Smooth muscle cell of the pulmonary artery (primary cell): ENCODE measurements around the gene ATP8A1. TPM values are rescaled to one million over a fixed set of nuclear protein-coding genes. Genes with fewer than 3 reads are reported as not detected.

Experiments
- total RNA-seq: library from RNA; depleted of rRNA; stranded (reverse); fragments of >200 nt; gene quantifications from 2 replicates; pipeline ENCODE4 v1.2.3, GENCODE V29; 2014

ATP8A1 gene
- total RNA-seq = 4.4 and 4.6 TPM in 2 replicates

DNA sequence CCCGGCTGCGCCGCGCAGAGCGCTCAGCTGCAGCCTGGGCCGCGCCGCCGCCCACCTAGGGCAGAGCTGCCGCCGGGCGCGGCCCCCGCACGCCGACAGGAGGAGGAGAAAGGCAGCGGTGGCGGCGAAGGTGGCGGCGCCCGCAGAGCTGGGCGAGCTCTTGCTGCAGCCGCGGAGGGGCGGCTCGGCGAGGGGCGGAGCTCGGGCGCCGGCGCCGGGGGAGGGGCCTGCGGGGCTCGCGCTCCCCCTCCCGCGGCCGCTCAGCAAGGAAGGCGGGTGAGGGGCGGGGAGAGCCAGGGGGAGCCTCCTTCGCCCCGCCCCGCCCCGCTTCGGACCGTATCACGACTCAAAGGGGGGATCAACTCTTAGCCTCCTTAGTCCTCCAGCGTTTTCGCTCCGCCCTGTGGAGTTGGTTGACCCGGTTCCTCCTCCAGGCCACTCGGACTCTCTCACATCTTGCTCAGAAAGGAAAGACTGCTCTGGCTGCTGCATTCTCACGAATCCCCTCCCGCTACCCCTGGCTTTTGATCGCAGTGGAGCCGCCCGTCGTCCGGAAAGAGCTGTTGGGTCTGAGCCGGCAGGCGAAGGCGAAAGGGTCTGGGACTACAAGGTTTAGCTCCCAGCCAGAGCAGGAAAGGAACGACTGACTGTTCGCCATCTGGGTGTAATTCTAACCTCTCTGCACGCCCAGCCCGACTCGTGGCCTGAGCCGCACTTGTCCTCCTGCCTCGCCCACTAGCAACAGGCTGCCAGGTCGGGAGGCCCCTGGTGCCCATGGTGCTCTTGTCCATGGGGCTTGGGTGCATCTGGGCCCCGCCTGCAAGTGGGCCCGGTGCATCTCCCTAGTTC lies at the start of gene ATP8A1:
Gene ATP8A1, minus strand, starts transcription at position 162 of the 849 bp plus-strand sequence. CDS start 232 bp downstream, outside the sequence.

DNA sequence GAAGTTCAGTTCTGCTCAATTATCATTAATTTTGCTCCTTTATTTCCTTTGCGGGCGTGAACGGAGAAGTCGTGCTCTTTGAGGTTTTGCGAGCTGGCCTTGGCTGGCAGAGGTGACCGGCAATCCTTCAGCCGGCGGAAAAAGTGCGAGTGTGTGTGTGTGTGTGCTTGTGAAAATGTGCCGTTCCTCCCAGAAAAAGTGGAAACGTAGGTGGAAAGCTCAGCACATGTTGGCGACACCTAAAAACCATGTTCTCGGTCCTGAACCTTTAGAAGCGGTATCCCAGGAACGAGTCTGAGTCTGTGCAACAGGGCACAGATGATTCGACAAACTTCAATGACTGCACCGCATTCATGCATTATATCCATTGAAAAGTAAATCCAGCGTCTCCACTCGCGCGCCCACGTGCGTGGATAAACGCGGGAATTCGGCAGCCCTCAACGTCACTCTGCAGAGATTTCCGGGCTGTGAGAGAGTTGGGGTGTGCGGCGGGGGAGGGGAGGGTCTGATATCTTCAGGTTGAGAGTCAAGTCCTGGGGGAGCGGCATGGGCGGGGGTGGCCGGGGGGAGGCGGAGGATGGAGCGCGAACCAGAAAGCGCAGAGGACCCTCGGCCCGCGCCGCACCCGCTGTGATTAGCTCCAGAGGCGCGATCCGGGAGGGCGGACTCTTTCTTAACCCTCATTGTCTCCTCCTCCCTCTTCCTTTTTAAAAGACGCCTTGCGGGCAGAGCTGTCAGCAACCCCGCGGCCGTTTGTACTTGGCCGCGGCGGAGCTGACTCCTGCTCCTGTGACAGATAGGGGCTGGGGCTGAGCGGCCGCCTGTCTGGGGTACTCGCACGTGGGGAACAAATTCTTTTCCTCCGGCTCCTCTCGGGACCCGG lies 259.9 kb downstream of the ATP8A1 start, which contains the start of gene SHISA3:
Gene SHISA3, plus strand, starts transcription at position 737 of the 883 bp plus-strand sequence. CDS start 569 bp downstream, outside the sequence.

Other genes with a start within 250 kb of the ATP8A1 start
- gene GRXCR1, start 235.6 kb upstream of the ATP8A1 start, total RNA-seq = not detected in 2 replicates